Activated T-helper 1 cell treated with anti-CD3 and anti-CD28 coated beads, Interleukin-12 subunit alpha, Interleukin-12 subunit beta, Interleukin-2, Interleukin-4 antibody, amounts not matched to agents 30 ng/mL and 10 ng/mL and 1 ng/mL, durations not matched to agents 14 hours and 24 hours and 36 hours (primary cell): ENCODE data around the gene SLC38A8. TPM values are rescaled to one million over a fixed set of nuclear protein-coding genes. Genes with fewer than 3 reads are reported as not detected.
A peak's percentile ranks its signal among the peaks of the same experiment; 100 is the strongest.

Experiments used
- DNase-seq: peaks from one replicate; pipeline ENCODE4 v3.0.0; 2021; ENCODE audit warnings: low spot score
- H3K27ac Mint-ChIP-seq: one replicate; pipeline ENCODE4 v1.8.0; 2021; ENCODE audit warnings: mild to moderate bottlenecking, mixed read lengths
- H3K27me3 Mint-ChIP-seq: one replicate; pipeline ENCODE4 v1.8.0; 2022; ENCODE audit warnings: mild to moderate bottlenecking, moderate library complexity, mixed read lengths; ENCODE audit not compliant: insufficient read depth
- H3K36me3 Mint-ChIP-seq: one replicate; pipeline ENCODE4 v1.8.0; 2021; ENCODE audit warnings: low read depth, mixed read lengths
- H3K4me1 Mint-ChIP-seq: one replicate; pipeline ENCODE4 v1.8.0; 2021; ENCODE audit warnings: low read depth, mixed read lengths
- H3K4me3 Mint-ChIP-seq: one replicate; pipeline ENCODE4 v1.8.0; 2021; ENCODE audit warnings: mild to moderate bottlenecking, moderate library complexity, mixed read lengths
- H3K9me3 Mint-ChIP-seq: one replicate; pipeline ENCODE4 v1.8.0; 2021; ENCODE audit warnings: mixed read lengths
- intact Hi-C: fragments of 100-400 bp; cut with micrococcal nuclease; formaldehyde crosslinking; loops from one replicate; pipeline ENCODE4 v1.15.1; 2024
- total RNA-seq: library from RNA; stranded (reverse); gene quantifications from 2 replicates; pipeline ENCODE4 v1.2.3, GENCODE V29; 2022

The SLC38A8 gene
- total RNA-seq, 1 donor from 2014 or later = not detected

- Mint-ChIP-seq H3K27ac (no peak overlapping the region), H3K36me3 (peaks cover 34% of the 10 kb centered on the region), H3K4me3 (no peak overlapping the region), H3K9me3 (no peaks in the 10 kb centered on the region), H3K27me3 (no peaks in the 10 kb centered on the region), H3K4me1 (no peaks in the 10 kb centered on the region)
- DNase-seq = no peak
- intact Hi-C loops = no loop called here
These were observed 21.4 kb upstream of the SLC38A8 start for GRCh38 chr16:84063980-84064379.

DNA sequence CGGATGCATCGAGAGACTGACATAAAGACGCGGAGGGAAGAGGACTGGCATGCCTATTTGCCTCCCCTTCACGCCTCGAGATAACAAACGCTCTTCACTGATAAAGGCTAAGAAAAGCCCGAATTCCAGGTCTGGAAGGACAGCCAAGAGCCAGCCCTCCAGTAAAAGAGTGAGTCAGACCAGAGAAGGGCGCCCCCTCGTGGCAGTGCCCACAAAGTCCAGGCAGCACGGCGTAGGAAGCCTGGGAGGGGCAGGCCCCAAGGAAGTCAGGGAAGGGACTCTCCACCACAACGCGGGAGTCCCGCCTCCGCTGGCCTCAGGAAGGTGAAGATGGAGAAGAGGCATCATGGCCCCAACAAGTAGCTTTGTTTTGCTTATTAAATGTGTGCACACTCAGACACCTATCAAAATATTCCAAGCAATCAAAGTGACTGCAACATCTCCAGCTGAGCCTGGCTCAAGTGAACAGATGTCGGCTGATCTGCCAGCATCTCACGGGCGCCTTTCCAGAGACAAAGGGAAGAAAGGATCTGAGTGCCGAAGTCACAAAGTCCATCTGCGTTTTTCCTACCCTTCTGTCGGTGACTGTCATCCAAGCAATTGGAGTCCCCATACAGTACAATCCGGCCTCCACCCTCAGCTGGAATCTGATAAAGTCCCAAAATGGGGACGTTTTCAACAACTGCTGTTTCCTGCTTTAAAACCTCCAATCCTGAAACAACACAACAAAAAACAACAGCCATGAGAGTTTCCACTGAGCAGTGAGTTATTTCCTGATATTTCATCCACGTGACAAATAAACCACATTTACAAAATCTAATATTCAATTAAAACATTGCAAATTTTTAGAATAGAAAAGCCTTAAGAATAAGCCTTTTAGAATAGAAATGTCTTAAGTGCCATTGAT is 20.4 kb upstream of the SLC38A8 start:
- H3K9me3 Mint-ChIP-seq = no peaks in the 10 kb centered on the region
- H3K4me1 Mint-ChIP-seq = no peaks in the 10 kb centered on the region
- peaks cover 31% of the 10 kb centered on the region for H3K36me3 Mint-ChIP-seq
- intact Hi-C loops = no loop called here
- H3K27me3 Mint-ChIP-seq = no peaks in the 10 kb centered on the region
- H3K27ac Mint-ChIP-seq = no peak overlapping the region
- peak; percentile 45 for DNase-seq
- H3K4me3 Mint-ChIP-seq = no peak overlapping the region

- no peak for DNase-seq
- Mint-ChIP-seq H3K27ac (no peak overlapping the region), H3K4me1 (no peaks in the 10 kb centered on the region), H3K9me3 (no peaks in the 10 kb centered on the region), H3K4me3 (no peak overlapping the region), H3K27me3 (no peaks in the 10 kb centered on the region), H3K36me3 (peaks cover 37% of the 10 kb centered on the region)
- intact Hi-C loops = no loop called here
These were observed 18.7 kb upstream of the SLC38A8 start for GRCh38 chr16:84061236-84061819.

GRCh38 chr16:84059946-84060901 is 17.6 kb upstream of the SLC38A8 start:
- peaks cover 44% of the 10 kb centered on the region for H3K36me3 Mint-ChIP-seq
- DNase-seq = no peak
- H3K27ac Mint-ChIP-seq = no peak overlapping the region
- H3K4me3 Mint-ChIP-seq = no peak overlapping the region
- H3K27me3 Mint-ChIP-seq = no peaks in the 10 kb centered on the region
- H3K4me1 Mint-ChIP-seq = no peaks in the 10 kb centered on the region
- intact Hi-C loops = no loop called here
- no peaks in the 10 kb centered on the region for H3K9me3 Mint-ChIP-seq

DNA sequence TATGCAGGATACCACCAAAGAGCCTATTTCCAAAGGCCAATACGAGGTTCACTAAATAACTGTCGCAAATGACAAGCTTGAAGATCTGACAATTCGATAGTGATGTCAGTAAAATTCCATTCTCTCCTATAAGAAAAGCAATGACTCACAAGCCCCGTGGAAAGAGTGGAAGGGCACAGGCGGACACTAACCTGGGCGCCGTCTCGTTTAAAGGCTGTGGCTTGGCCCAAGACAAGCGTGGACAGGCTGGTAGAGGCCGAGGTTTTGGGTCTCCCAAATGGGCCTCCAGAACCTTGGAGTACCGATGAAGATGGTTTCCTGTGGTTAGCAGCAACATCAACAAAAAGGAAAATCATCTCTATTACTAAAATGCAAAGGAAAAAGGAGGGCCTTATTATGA is 16.5 kb upstream of the SLC38A8 start:
- no peak overlapping the region for H3K4me3 Mint-ChIP-seq
- peaks cover 42% of the 10 kb centered on the region for H3K36me3 Mint-ChIP-seq
- DNase-seq = no peak
- intact Hi-C loops = no loop called here
- no peak overlapping the region for H3K27ac Mint-ChIP-seq
- H3K9me3 Mint-ChIP-seq = no peaks in the 10 kb centered on the region
- no peaks in the 10 kb centered on the region for H3K27me3 Mint-ChIP-seq
- H3K4me1 Mint-ChIP-seq = no peaks in the 10 kb centered on the region

- H3K4me3 Mint-ChIP-seq = no peak overlapping the region
- intact Hi-C loops = no loop called here
- no peak overlapping the region for H3K27ac Mint-ChIP-seq
- no peaks in the 10 kb centered on the region for H3K9me3 Mint-ChIP-seq
- no peaks in the 10 kb centered on the region for H3K4me1 Mint-ChIP-seq
- DNase-seq = no peak
- H3K36me3 Mint-ChIP-seq = peaks cover 47% of the 10 kb centered on the region
- H3K27me3 Mint-ChIP-seq = no peaks in the 10 kb centered on the region
These were observed 16.1 kb upstream of the SLC38A8 start for GRCh38 chr16:84058664-84059063.

DNA sequence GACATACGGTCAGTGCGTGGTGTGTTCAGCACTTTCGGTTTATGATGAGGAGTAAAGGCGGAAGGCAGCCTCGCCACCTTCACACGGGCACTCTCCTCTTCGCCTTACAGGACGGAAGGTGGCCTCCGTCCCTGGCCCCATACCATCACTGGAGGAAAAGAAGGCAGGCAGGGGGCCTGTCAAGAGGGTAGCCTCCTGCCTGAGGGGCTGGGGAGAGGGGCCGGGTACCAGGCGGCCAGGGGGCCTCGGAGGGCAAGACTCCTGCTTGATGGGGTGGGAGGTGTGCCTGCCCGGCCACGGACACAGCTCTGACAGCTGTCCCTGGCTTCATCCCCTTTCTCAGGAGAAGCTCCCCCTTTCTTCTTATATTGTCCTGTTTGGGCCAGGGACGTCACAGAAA is 15.6 kb upstream of the SLC38A8 start:
- no peaks in the 10 kb centered on the region for H3K4me1 Mint-ChIP-seq

DNA sequence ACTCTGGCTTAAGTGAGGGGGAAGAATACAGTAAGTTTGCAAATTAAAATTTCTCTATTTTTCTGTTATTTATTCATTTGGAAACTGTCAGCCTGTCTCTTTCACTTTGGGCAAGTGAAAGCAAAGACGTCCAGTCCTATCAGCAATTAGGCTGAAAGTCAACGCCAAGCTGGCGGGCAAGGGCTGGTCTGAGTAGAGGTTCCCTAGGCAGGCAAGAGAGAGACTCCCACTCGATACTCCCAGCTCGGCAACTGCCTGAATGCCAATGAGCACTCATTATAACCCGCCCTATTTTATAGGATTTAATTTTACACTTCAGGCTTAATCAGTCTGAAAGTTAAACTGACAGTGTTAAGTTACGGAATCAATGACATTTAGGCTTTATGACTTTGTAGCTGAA is 14.3 kb upstream of the SLC38A8 start:
- Mint-ChIP-seq H3K4me3 (no peak overlapping the region), H3K27me3 (no peaks in the 10 kb centered on the region), H3K27ac (no peak overlapping the region), H3K36me3 (peaks cover 49% of the 10 kb centered on the region), H3K4me1 (no peaks in the 10 kb centered on the region), H3K9me3 (no peaks in the 10 kb centered on the region)
- intact Hi-C loops = no loop called here
- no peak for DNase-seq

More for the DNA sequence above, 15.6 kb upstream of the SLC38A8 start:
- intact Hi-C loops = no loop called here
- DNase-seq = no peak
- no peak overlapping the region for H3K4me3 Mint-ChIP-seq
- H3K36me3 Mint-ChIP-seq = peaks cover 46% of the 10 kb centered on the region
- H3K27ac Mint-ChIP-seq = no peak overlapping the region
- no peaks in the 10 kb centered on the region for H3K9me3 Mint-ChIP-seq
- H3K27me3 Mint-ChIP-seq = no peaks in the 10 kb centered on the region

- Mint-ChIP-seq H3K36me3 (peaks cover 49% of the 10 kb centered on the region), H3K27ac (no peak overlapping the region), H3K27me3 (no peaks in the 10 kb centered on the region), H3K4me1 (no peaks in the 10 kb centered on the region), H3K4me3 (no peak overlapping the region), H3K9me3 (no peaks in the 10 kb centered on the region)
- intact Hi-C loops = no loop called here
- DNase-seq = no peak
These were observed 13.4 kb upstream of the SLC38A8 start for GRCh38 chr16:84055801-84056634.

DNA sequence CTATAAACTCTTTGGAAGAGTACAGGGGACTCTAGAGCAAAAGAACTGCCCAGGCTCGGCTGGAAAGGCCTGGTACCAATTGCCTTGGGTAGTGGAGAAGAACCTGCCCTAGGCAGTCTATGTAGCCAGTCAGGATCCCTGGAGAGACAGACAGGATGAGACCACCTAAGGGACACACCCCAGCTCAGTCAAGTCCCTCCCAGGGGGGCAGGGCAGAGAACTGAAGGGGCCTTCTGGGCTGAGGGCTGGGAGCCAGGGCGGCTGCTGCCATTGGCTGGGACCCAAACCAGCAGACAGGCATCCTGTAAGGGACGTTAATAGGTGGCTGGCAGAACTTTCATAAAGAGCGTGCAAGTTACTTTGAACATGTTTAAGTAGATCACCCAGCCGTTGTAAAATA is 12.8 kb upstream of the SLC38A8 start:
- intact Hi-C loops = no loop called here
- Mint-ChIP-seq H3K9me3 (no peaks in the 10 kb centered on the region), H3K27me3 (no peaks in the 10 kb centered on the region), H3K36me3 (peaks cover 48% of the 10 kb centered on the region), H3K4me3 (no peak overlapping the region), H3K27ac (no peak overlapping the region), H3K4me1 (no peaks in the 10 kb centered on the region)
- DNase-seq = no peak

- no peak for DNase-seq
- intact Hi-C loops = no loop called here
- H3K4me1 Mint-ChIP-seq = no peaks in the 10 kb centered on the region
These were observed 12.3 kb upstream of the SLC38A8 start for GRCh38 chr16:84054916-84055315.

DNA sequence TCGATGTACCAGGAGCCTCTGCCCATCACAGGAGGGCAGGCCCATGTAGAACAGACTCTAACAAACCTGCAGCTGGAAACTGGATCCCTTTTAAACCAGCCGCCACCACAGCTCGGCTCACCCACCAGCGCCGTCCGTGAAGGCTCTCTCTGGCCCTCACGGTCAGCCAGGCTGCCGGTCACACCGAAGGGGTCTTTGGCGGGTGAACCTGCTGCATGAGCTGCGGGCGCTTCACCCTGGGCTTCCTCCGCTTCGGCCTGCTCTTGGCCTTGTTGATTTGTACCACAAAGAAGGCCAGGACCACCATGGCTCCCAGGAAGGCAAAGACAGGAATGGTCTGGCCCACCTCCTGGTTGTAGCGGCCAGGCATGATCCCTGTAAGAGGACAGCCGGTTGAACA is 11.7 kb upstream of the SLC38A8 start:
- peaks cover 45% of the 10 kb centered on the region for H3K36me3 Mint-ChIP-seq
- H3K9me3 Mint-ChIP-seq = no peaks in the 10 kb centered on the region
- DNase-seq = no peak
- intact Hi-C loops = no loop called here
- H3K27me3 Mint-ChIP-seq = no peaks in the 10 kb centered on the region
- no peaks in the 10 kb centered on the region for H3K4me1 Mint-ChIP-seq
- H3K27ac Mint-ChIP-seq = no peak overlapping the region
- no peak overlapping the region for H3K4me3 Mint-ChIP-seq

More at GRCh38 chr16:84054916-84055315, 12.3 kb upstream of the SLC38A8 start:
- Mint-ChIP-seq H3K4me3 (no peak overlapping the region), H3K27me3 (no peaks in the 10 kb centered on the region), H3K9me3 (no peaks in the 10 kb centered on the region), H3K27ac (no peak overlapping the region), H3K36me3 (peaks cover 45% of the 10 kb centered on the region)
